Pancreas (tissue), 10 donors: ENCODE results near the gene TWIST2. TPM values are rescaled to one million over a fixed set of nuclear protein-coding genes. Genes with fewer than 3 reads are reported as not detected.

Experiments used
- ATAC-seq, 4 donors: fragments of 200-7000 bp; cut with Tn5 transposase; one replicate each; pipeline versions ENCODE4 v1.8.0 to v1.9.1; 2020; ENCODE audit warnings: mild to moderate bottlenecking in 4 of 4, moderate library complexity in 4 of 4
- DNase-seq, 6 donors: peaks; one replicate each; pipeline ENCODE4 v3.0.0-alpha.2; 2020
- FAIRE-seq: peaks from 2 replicates; lab custom pipeline; 2012; peaks lifted over from hg19 to GRCh38; lab: Jason Lieb, UNC
- H3K27ac ChIP-seq, 4 donors: fragments of 200-600 bp; sonication (generic); 1 replicate in 3 of 4; 2 replicates in 1 of 4; pipeline versions ENCODE4 v1.5.0 to v1.8.0; 2020
- H3K27me3 ChIP-seq, 4 donors: fragments of 200-600 bp; one replicate each; pipeline ENCODE4 v1.8.0; 2021
- H3K36me3 ChIP-seq, 3 donors: fragments of 200-600 bp; sonication (generic) in 1 of 3; one replicate each; pipeline versions ENCODE4 v1.5.0 to v1.8.0; 2020 to 2021
- H3K4me1 ChIP-seq, 3 donors: fragments of 200-600 bp; one replicate each; pipeline ENCODE4 v1.8.0; 2021
- H3K4me3 ChIP-seq, 4 donors: fragments of 200-600 bp; sonication (generic) in 2 of 4; one replicate each; pipeline versions ENCODE4 v1.5.0 to v1.8.0; 2020 to 2021
- H3K9me3 ChIP-seq, 4 donors: fragments of 200-600 bp; one replicate each; pipeline ENCODE4 v1.8.0; 2021
- CTCF ChIP-seq, 4 donors: fragments of 200-600 bp; sonication (generic) in 3 of 4; IDR thresholded peaks; one replicate each; pipeline versions ENCODE4 v1.5.0 to v1.8.0; 2021; ENCODE audit warnings: antibody characterized with exemption in 4 of 4
- WGBS, 2 donors: extraction: QIAGEN DNeasy Blood & Tissue Kit; methylation state at CpG; one replicate each; pipeline ENCODE4 v1.1.7; 2013; 5-methylcytosine and 5-hydroxymethylcytosine counted together
- intact Hi-C, 3 donors: fragments of 100-400 bp; cut with DNase I; formaldehyde crosslinking; loops; one replicate each; pipeline versions ENCODE4 v1.11.1 to v1.14.2; 2022
- polyA plus RNA-seq, 2 donors: library from polyadenylated mRNA; stranded (reverse); fragments of 200-250 nt; gene quantifications; one replicate each; pipeline ENCODE4 v1.2.3, GENCODE V29; 2013
- total RNA-seq, 6 donors: library from RNA; stranded (reverse); fragmentation: NEBNext Ultra II Directional in 4 of 6; extraction: Animal tissue kit (Norgen Biotek cat#: 25700) in 4 of 6; gene quantifications; one replicate each; pipeline versions ENCODE4 v1.2.1 to v1.2.4, GENCODE V29; 2021 to 2023
- donor health status: healthy with polysubstance abuse.
- donor health status: DM: no; HTN: no; CAD: no; lungs with moderate emphysema.
- donor health status: DM: no; HTN: no; CAD: no.
- donor health status: control.
- donor health status: control.
- donor health status: Bipolar disorder and iron deficiency.
- donor health status: DM: yes; HTN: yes; CAD: no.
- donor health status: DM: no; HTN: no; CAD: no.
- donor health status: DM: no; HTN: no; CAD: no.
- donor health status: DM: yes; HTN: yes; CAD: no.

The TWIST2 gene
- total and polyA plus RNA-seq, 8 donors = 0.31 to 3.0 (median 1.1) TPM

GRCh38 chr2:238904716-238905115 is 56.8 kb downstream of the TWIST2 start:
- DNase-seq = no peak
- no peak for ATAC-seq
- H3K36me3 ChIP-seq = no peaks in the 10 kb centered on the region
- H3K27me3 ChIP-seq = no peaks in the 10 kb centered on the region
- H3K4me3 ChIP-seq = no peak overlapping the region
- no peaks in the 10 kb centered on the region for H3K4me1 ChIP-seq
- no peaks in the 10 kb centered on the region for H3K9me3 ChIP-seq
- FAIRE-seq = no peak
- no peak overlapping the region for H3K27ac ChIP-seq
- intact Hi-C loops = no loop called here
- 72 to 78% methylated on average over 3 of the region's 3 CpGs for WGBS, 2 donors
- TF ChIP-seq CTCF (IDR thresholded peaks at IDR 0.05) = no peak

GRCh38 chr2:238905224-238905623 is 57.3 kb downstream of the TWIST2 start:
- WGBS, 2 donors = 54% methylated on average over 13 of the region's 13 CpGs
- DNase-seq (peak in 1 of 6 donors; percentile 13), ATAC-seq (no peak), FAIRE-seq (no peak)
- no peak overlapping the region for H3K27ac ChIP-seq
- no peaks in the 10 kb centered on the region for H3K9me3 ChIP-seq
- no peaks in the 10 kb centered on the region for H3K27me3 ChIP-seq
- TF ChIP-seq CTCF (IDR thresholded peaks at IDR 0.05) = no peak
- intact Hi-C loops = no loop called here
- H3K4me3 ChIP-seq = no peak overlapping the region
- no peaks in the 10 kb centered on the region for H3K4me1 ChIP-seq
- no peaks in the 10 kb centered on the region for H3K36me3 ChIP-seq

GRCh38 chr2:238905644-238906043 is 57.8 kb downstream of the TWIST2 start:
- WGBS, 2 donors = 87 to 88% methylated on average over 28 of the region's 28 CpGs
- TF ChIP-seq CTCF (IDR thresholded peaks at IDR 0.05) = no peak
- no peaks in the 10 kb centered on the region for H3K9me3 ChIP-seq
- H3K4me1 ChIP-seq = no peaks in the 10 kb centered on the region
- H3K27me3 ChIP-seq = no peaks in the 10 kb centered on the region
- intact Hi-C loops = no loop called here
- H3K4me3 ChIP-seq = no peak overlapping the region
- no peak overlapping the region for H3K27ac ChIP-seq
- no peak for FAIRE-seq
- H3K36me3 ChIP-seq = no peaks in the 10 kb centered on the region
- ATAC-seq = no peak
- DNase-seq = no peak

- FAIRE-seq = no peak
- ATAC-seq = no peak
Observed at GRCh38 chr2:238906254-238906935, 58.5 kb downstream of the TWIST2 start.

More at GRCh38 chr2:238906254-238906935, 58.5 kb downstream of the TWIST2 start:
- Histone ChIP-seq H3K27ac (no peak overlapping the region), H3K27me3 (no peaks in the 10 kb centered on the region), H3K36me3 (no peaks in the 10 kb centered on the region), H3K4me3 (no peak overlapping the region), H3K9me3 (no peaks in the 10 kb centered on the region), H3K4me1 (no peaks in the 10 kb centered on the region)
- TF ChIP-seq CTCF (IDR thresholded peaks at IDR 0.05) = no peak
- no peak for DNase-seq
- intact Hi-C loops = no loop called here
- 62 to 73% methylated on average over 20 of the region's 20 CpGs for WGBS, 2 donors
